HCT116 (cell line): ENCODE measurements around the gene SYCE1L. TPM values are rescaled to one million over a fixed set of nuclear protein-coding genes. Genes with fewer than 3 reads are reported as not detected.

Source experiments
- ATAC-seq: fragments of 200-7000 bp; cut with Tn5 transposase; 2 replicates; pipeline ENCODE4 v1.9.1; 2020; ENCODE audit warnings: mild to moderate bottlenecking, moderate library complexity
- BruUV-seq: library from RNA; stranded (reverse); fragments of 400-500 nt; replicated peaks from 2 replicates; lab custom pipeline; 2021; lab: Mats Ljungman, UMichigan
- CTCF ChIA-PET: fragments of 300-600 bp; sonication (Branson Sonifier 250); formaldehyde crosslinking; loops from one replicate; lab custom pipeline; 2021; ENCODE audit warnings: antibody characterized with exemption; lab: Charles Lee
- POLR2A ChIA-PET: fragments of 300-600, 350-600 bp; sonication (Branson Sonifier 250); formaldehyde crosslinking; loops from one replicate; lab custom pipeline; 2021; ENCODE audit warnings: antibody characterized with exemption; lab: Charles Lee
- RAD21 ChIA-PET, 2 experiments: fragments of 300-600 bp; sonication (Branson Sonifier 250); formaldehyde crosslinking; loops; one replicate each; lab custom pipeline; 2023; ENCODE audit warnings: low total read pairs in 2 of 2; ENCODE audit not compliant: uncharacterized antibody in 2 of 2, unreplicated experiment in 2 of 2, low non-redundant PET in 1 of 2; lab: Charles Lee
- DNase-seq: peaks from one replicate; pipeline ENCODE4 v3.0.0-alpha.2; 2010; ENCODE audit warnings: low read depth, low spot score
- H2AFZ ChIP-seq: fragments of 200-600 bp; shearing (Covaris generic), sonication (generic); 2 replicates; pipeline ENCODE4 v1.6.1; 2017; ENCODE audit warnings: low read depth, mixed run types, mixed read lengths, antibody characterized with exemption, low read length; ENCODE audit not compliant: poor library complexity, severe bottlenecking
- H3K27ac ChIP-seq: 2 replicates; pipeline ENCODE4 v1.5.1; 2012; ENCODE audit warnings: low read depth, low read length
- H3K27me3 ChIP-seq: fragments of 200-600 bp; sonication (generic); 2 replicates; pipeline ENCODE4 v1.6.1; 2016; ENCODE audit warnings: mixed run types, low read length, mixed read lengths; ENCODE audit not compliant: insufficient read depth
- H3K36me3 ChIP-seq, 2 experiments: fragments of 200-500 bp in 1 of 2; fragments of 200-600 bp in 1 of 2; sonication (Bioruptor generic) in 1 of 2; sonication (generic) in 1 of 2; 2 replicates each; pipeline versions ENCODE4 v1.5.1 to v1.6.1; 2014 to 2016; ENCODE audit warnings: low read length in 2 of 2, inconsistent platforms in 1 of 2, mixed read lengths in 1 of 2, mixed run types in 1 of 2; ENCODE audit not compliant: insufficient read depth in 2 of 2, control insufficient read depth in 1 of 2
- H3K4me1 ChIP-seq, 2 experiments: fragments of 200-600 bp in 1 of 2; sonication (generic) in 1 of 2; 2 replicates each; pipeline versions ENCODE4 v1.5.1 to v1.6.1; 2012 to 2017; ENCODE audit warnings: low read length in 2 of 2, inconsistent platforms in 1 of 2, mild to moderate bottlenecking in 1 of 2, mixed read lengths in 1 of 2, mixed run types in 1 of 2, moderate library complexity in 1 of 2; ENCODE audit not compliant: insufficient read depth in 2 of 2, control insufficient read depth in 1 of 2
- H3K4me2 ChIP-seq: fragments of 200-600 bp; sonication (generic); 2 replicates; pipeline ENCODE4 v1.6.1; 2017; ENCODE audit warnings: mixed run types, low read length, mixed read lengths
- H3K4me3 ChIP-seq, 2 experiments: fragments of 200-600 bp in 1 of 2; sonication (generic) in 1 of 2; replicated peaks in 1 of 2; 2 replicates each; pipeline ENCODE4 v1.5.1; 2011 to 2016; ENCODE audit warnings: low read length in 2 of 2, control low read depth in 1 of 2, low read depth in 1 of 2, mild to moderate bottlenecking in 1 of 2, mixed read lengths in 1 of 2, mixed run types in 1 of 2
- H3K79me2 ChIP-seq: fragments of 200-600 bp; sonication (generic); 2 replicates; pipeline ENCODE4 v1.6.1; 2017; ENCODE audit warnings: mild to moderate bottlenecking, mixed run types, low read length, moderate library complexity, mixed read lengths; ENCODE audit not compliant: insufficient read depth
- H3K9ac ChIP-seq: fragments of 200-600 bp; sonication (generic); 2 replicates; pipeline ENCODE4 v1.6.1; 2016; ENCODE audit warnings: low read length, mixed read lengths
- H3K9me2 ChIP-seq: fragments of 200-600 bp; sonication (generic), shearing (Covaris generic); 2 replicates; pipeline ENCODE4 v1.6.1; 2017; ENCODE audit warnings: mixed run types, mild to moderate bottlenecking, moderate library complexity; ENCODE audit not compliant: insufficient read depth
- H3K9me3 ChIP-seq, 2 experiments: fragments of 200-500 bp in 1 of 2; fragments of 200-600 bp in 1 of 2; sonication (Bioruptor generic) in 1 of 2; sonication (generic) in 1 of 2; 2 replicates each; pipeline ENCODE4 v1.6.1; 2014 to 2017; ENCODE audit warnings: low read length in 2 of 2, mixed read lengths in 2 of 2, inconsistent platforms in 1 of 2, low read depth in 1 of 2, mild to moderate bottlenecking in 1 of 2, mixed run types in 1 of 2, moderate library complexity in 1 of 2; ENCODE audit not compliant: control insufficient read depth in 1 of 2, insufficient read depth in 1 of 2
- H4K20me1 ChIP-seq: fragments of 200-600 bp; sonication (generic), shearing (Covaris generic); 2 replicates; pipeline ENCODE4 v1.6.1; 2017; ENCODE audit warnings: mixed run types, mild to moderate bottlenecking, moderate library complexity; ENCODE audit not compliant: insufficient read depth
- CBX3 ChIP-seq: IDR thresholded peaks from 2 replicates; pipeline ENCODE4 v1.6.1; 2012; ENCODE audit warnings: low read depth
- CEBPB ChIP-seq: IDR thresholded peaks from 2 replicates; pipeline ENCODE4 v1.6.1; 2012; ENCODE audit warnings: low read depth
- EGR1 ChIP-seq: IDR thresholded peaks from 2 replicates; pipeline ENCODE4 v1.6.1; 2012; ENCODE audit warnings: low read depth
- ELF1 ChIP-seq: IDR thresholded peaks from 2 replicates; pipeline ENCODE4 v1.6.1; 2012; ENCODE audit warnings: low read depth, borderline replicate concordance
- EZH2 ChIP-seq: fragments of 200-600 bp; sonication (generic); IDR thresholded peaks from 2 replicates; pipeline ENCODE4 v1.6.1; 2017; ENCODE audit warnings: antibody characterized with exemption, mixed run types
- EZH2phosphoT487 ChIP-seq: fragments of 200-600 bp; IDR thresholded peaks from 2 replicates; pipeline ENCODE4 v1.6.1; 2018; ENCODE audit warnings: antibody characterized with exemption, borderline replicate concordance
- FOSL1 ChIP-seq: IDR thresholded peaks from 2 replicates; pipeline ENCODE4 v1.6.1; 2012; ENCODE audit warnings: low read depth
- JUND ChIP-seq: IDR thresholded peaks from 2 replicates; pipeline ENCODE4 v1.6.1; 2012
- POLR2A ChIP-seq: IDR thresholded peaks from 2 replicates; pipeline ENCODE4 v1.7.0; 2011; ENCODE audit warnings: borderline replicate concordance; ENCODE audit not compliant: insufficient read depth, insufficient read length; ENCODE audit errors: extremely low read depth
- SIN3A ChIP-seq: IDR thresholded peaks from 2 replicates; pipeline ENCODE4 v1.6.1; 2012; ENCODE audit warnings: low read depth
- SP1 ChIP-seq: IDR thresholded peaks from 2 replicates; pipeline ENCODE4 v1.6.1; 2012; ENCODE audit warnings: low read depth
- SRF ChIP-seq: IDR thresholded peaks from 2 replicates; pipeline ENCODE4 v1.6.1; 2012; ENCODE audit warnings: low read depth
- TCF7L2 ChIP-seq: IDR thresholded peaks from 2 replicates; pipeline ENCODE4 v1.7.0; 2011; ENCODE audit warnings: borderline replicate concordance, inconsistent platforms; ENCODE audit not compliant: insufficient read depth, insufficient read length; ENCODE audit errors: extremely low read depth
- YY1 ChIP-seq: IDR thresholded peaks from 2 replicates; pipeline ENCODE4 v1.6.1; 2011; ENCODE audit warnings: low read length, low read depth, moderate library complexity, mild to moderate bottlenecking; ENCODE audit not compliant: insufficient replicate concordance; ENCODE audit errors: extremely low read depth
- ZFX ChIP-seq: fragments of 450-650 bp; IDR thresholded peaks from 2 replicates; pipeline ENCODE4 v1.6.1; 2017
- intact Hi-C: fragments of 100-400 bp; cut with micrococcal nuclease; formaldehyde crosslinking; loops from 2 replicates; pipeline ENCODE4 v1.10.0; 2022
- total RNA-seq: library from RNA; stranded (reverse); gene quantifications from one replicate; pipeline ENCODE4 v1.2.1, GENCODE V29; 2021; ENCODE audit not compliant: unreplicated experiment
- TF ChIP-seq, protein P1 (sequence below): IDR thresholded peaks from 2 replicates; pipeline ENCODE4 v1.6.1; 2011; ENCODE audit warnings: mild to moderate bottlenecking, low read length, moderate library complexity; ENCODE audit not compliant: insufficient replicate concordance; ENCODE audit errors: extremely low read depth
- TF ChIP-seq, protein P2 (sequence below), 3 experiments: fragments of 200-600 bp in 1 of 3; sonication (generic) in 1 of 3; IDR thresholded peaks in 2 of 3; conservative IDR thresholded peaks in 1 of 3; 2 replicates each; pipeline ENCODE4 v1.5.1; 2012 to 2017; ENCODE audit warnings: low read depth in 2 of 3, low read length in 2 of 3, antibody characterized with exemption in 1 of 3, borderline replicate concordance in 1 of 3, control low read depth in 1 of 3, mild to moderate bottlenecking in 1 of 3, mixed read lengths in 1 of 3, mixed run types in 1 of 3, moderate library complexity in 1 of 3; ENCODE audit not compliant: insufficient read depth in 1 of 3
- TF ChIP-seq, protein P3 (sequence below): IDR thresholded peaks from 2 replicates; pipeline ENCODE4 v1.6.1; 2012
- TF ChIP-seq, protein P4 (sequence below): IDR thresholded peaks from 2 replicates; pipeline ENCODE4 v1.6.1; 2012; ENCODE audit warnings: low read depth
- TF ChIP-seq, protein P5 (sequence below): IDR thresholded peaks from 2 replicates; pipeline ENCODE4 v1.6.1; 2012

Gene SYCE1L
- total RNA-seq, 1 experiment from 2014 or later: 25.7 TPM

DNA sequence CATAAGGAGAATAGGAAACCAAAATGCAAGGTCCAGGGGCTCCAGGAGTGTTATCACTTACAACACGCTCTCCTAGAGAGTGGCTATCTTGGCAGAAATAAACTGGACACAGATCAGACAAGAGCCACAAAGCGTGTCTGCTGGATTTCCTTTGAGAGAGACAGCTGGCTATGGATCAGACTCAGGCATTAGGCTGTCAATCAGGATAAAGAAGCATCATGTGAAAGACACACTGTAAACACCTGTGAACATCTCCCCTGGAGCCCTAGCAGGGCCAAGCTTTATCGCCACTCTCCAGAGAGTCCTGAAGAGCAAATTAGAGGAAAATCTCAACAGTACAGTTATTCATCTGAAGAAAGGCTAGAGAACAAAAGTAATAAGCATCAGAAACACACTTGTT is 26.0 kb downstream of the SYCE1L start:
- intact Hi-C loops: no loop called here
- TF ChIP-seq ELF1 (no peak), POLR2A (no peak), SRF (no peak), CEBPB (no peak), SP1 (no peak), FOSL1 (no peak), EZH2phosphoT487 (no peak), SIN3A (no peak), YY1 (no peak), EZH2 (no peak), TCF7L2 (no peak), CBX3 (no peak), EGR1 (no peak), ZFX (no peak), JUND (no peak)
- TF ChIP-seq, protein P1, sequence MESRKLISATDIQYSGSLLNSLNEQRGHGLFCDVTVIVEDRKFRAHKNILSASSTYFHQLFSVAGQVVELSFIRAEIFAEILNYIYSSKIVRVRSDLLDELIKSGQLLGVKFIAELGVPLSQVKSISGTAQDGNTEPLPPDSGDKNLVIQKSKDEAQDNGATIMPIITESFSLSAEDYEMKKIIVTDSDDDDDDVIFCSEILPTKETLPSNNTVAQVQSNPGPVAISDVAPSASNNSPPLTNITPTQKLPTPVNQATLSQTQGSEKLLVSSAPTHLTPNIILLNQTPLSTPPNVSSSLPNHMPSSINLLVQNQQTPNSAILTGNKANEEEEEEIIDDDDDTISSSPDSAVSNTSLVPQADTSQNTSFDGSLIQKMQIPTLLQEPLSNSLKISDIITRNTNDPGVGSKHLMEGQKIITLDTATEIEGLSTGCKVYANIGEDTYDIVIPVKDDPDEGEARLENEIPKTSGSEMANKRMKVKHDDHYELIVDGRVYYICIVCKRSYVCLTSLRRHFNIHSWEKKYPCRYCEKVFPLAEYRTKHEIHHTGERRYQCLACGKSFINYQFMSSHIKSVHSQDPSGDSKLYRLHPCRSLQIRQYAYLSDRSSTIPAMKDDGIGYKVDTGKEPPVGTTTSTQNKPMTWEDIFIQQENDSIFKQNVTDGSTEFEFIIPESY: no peak
- TF ChIP-seq, protein P2, sequence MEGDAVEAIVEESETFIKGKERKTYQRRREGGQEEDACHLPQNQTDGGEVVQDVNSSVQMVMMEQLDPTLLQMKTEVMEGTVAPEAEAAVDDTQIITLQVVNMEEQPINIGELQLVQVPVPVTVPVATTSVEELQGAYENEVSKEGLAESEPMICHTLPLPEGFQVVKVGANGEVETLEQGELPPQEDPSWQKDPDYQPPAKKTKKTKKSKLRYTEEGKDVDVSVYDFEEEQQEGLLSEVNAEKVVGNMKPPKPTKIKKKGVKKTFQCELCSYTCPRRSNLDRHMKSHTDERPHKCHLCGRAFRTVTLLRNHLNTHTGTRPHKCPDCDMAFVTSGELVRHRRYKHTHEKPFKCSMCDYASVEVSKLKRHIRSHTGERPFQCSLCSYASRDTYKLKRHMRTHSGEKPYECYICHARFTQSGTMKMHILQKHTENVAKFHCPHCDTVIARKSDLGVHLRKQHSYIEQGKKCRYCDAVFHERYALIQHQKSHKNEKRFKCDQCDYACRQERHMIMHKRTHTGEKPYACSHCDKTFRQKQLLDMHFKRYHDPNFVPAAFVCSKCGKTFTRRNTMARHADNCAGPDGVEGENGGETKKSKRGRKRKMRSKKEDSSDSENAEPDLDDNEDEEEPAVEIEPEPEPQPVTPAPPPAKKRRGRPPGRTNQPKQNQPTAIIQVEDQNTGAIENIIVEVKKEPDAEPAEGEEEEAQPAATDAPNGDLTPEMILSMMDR (IDR thresholded peaks at IDR 0.05 in 2 of 3, conservative IDR thresholded peaks at IDR 0.05 in 1 of 3; ENCODE audit: borderline replicate concordance in 1 of 3, insufficient read depth in 1 of 3, low read depth in 2 of 3, low read length in 2 of 3): no peak
- TF ChIP-seq, protein P3, sequence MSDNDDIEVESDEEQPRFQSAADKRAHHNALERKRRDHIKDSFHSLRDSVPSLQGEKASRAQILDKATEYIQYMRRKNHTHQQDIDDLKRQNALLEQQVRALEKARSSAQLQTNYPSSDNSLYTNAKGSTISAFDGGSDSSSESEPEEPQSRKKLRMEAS: no peak
- TF ChIP-seq, protein P4, sequence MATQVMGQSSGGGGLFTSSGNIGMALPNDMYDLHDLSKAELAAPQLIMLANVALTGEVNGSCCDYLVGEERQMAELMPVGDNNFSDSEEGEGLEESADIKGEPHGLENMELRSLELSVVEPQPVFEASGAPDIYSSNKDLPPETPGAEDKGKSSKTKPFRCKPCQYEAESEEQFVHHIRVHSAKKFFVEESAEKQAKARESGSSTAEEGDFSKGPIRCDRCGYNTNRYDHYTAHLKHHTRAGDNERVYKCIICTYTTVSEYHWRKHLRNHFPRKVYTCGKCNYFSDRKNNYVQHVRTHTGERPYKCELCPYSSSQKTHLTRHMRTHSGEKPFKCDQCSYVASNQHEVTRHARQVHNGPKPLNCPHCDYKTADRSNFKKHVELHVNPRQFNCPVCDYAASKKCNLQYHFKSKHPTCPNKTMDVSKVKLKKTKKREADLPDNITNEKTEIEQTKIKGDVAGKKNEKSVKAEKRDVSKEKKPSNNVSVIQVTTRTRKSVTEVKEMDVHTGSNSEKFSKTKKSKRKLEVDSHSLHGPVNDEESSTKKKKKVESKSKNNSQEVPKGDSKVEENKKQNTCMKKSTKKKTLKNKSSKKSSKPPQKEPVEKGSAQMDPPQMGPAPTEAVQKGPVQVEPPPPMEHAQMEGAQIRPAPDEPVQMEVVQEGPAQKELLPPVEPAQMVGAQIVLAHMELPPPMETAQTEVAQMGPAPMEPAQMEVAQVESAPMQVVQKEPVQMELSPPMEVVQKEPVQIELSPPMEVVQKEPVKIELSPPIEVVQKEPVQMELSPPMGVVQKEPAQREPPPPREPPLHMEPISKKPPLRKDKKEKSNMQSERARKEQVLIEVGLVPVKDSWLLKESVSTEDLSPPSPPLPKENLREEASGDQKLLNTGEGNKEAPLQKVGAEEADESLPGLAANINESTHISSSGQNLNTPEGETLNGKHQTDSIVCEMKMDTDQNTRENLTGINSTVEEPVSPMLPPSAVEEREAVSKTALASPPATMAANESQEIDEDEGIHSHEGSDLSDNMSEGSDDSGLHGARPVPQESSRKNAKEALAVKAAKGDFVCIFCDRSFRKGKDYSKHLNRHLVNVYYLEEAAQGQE: no peak
- TF ChIP-seq, protein P5, sequence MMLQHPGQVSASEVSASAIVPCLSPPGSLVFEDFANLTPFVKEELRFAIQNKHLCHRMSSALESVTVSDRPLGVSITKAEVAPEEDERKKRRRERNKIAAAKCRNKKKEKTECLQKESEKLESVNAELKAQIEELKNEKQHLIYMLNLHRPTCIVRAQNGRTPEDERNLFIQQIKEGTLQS: no peak
- TF ChIP-seq, all 23 proteins: peak for 0
- H3K4me1 ChIP-seq: peaks cover 20 to 27% of the 10 kb centered on the region in 2 experiments

More for the DNA sequence above, 26.0 kb downstream of the SYCE1L start:
- Histone ChIP-seq H3K9me3 (no peaks in the 10 kb centered on the region), H3K9ac (no peak overlapping the region), H3K36me3 (no peaks in the 10 kb centered on the region), H3K79me2 (no peaks in the 10 kb centered on the region), H3K4me2 (no peak overlapping the region), H2AFZ (no peak overlapping the region), H3K27me3 (no peaks in the 10 kb centered on the region), H3K27ac (no peak overlapping the region), H3K4me3 (no peak overlapping the region), H3K9me2 (no peaks in the 10 kb centered on the region), H4K20me1 (no peaks in the 10 kb centered on the region)
- BruUV-seq: no TSS peak
- RAD21 ChIA-PET: no interaction called here
- CTCF ChIA-PET: no interaction called here
- no peak for DNase-seq
- no peak for ATAC-seq
- POLR2A ChIA-PET: no interaction called here
